HepG2 (cell line): ENCODE data around the gene NLGN4X. TPM values are rescaled to one million over a fixed set of nuclear protein-coding genes. Genes with fewer than 3 reads are reported as not detected.

Source experiments
- ATAC-seq: fragments of 200-7000 bp; cut with Tn5 transposase; 3 replicates; pipeline ENCODE4 v1.9.1; 2020; ENCODE audit warnings: mild to moderate bottlenecking, moderate library complexity
- BruUV-seq: library from RNA; stranded (reverse); fragments of 400-500 nt; replicated peaks from 2 replicates; lab custom pipeline; 2021; lab: Mats Ljungman, UMichigan
- CTCF ChIA-PET: fragments of 300-600 bp; formaldehyde crosslinking; extraction: SDS; loops from one replicate; lab custom pipeline; 2021; ENCODE audit warnings: low total read pairs, inconsistent platforms, low intra/inter-chr PET ratio; lab: Yijun Ruan, JAX
- POLR2A ChIA-PET: fragments of 350-600 bp; sonication (Branson Sonifier 250); formaldehyde crosslinking; loops from one replicate; lab custom pipeline; 2020; ENCODE audit warnings: antibody characterized with exemption, inconsistent platforms; lab: Yijun Ruan, JAX
- DNase-seq: peaks from one replicate; pipeline ENCODE4 v3.0.0-alpha.2; 2015; ENCODE audit warnings: low spot score
- FAIRE-seq: peaks from 3 replicates; lab custom pipeline; 2011; peaks lifted over from hg19 to GRCh38; lab: Jason Lieb, UNC
- H2AFZ ChIP-seq: one replicate; pipeline ENCODE4 v1.6.1; 2011; ENCODE audit warnings: low read length, inconsistent platforms
- H3K27ac ChIP-seq: fragments of 300-600 bp; 3 replicates; pipeline ENCODE4 v1.8.0; 2011; ENCODE audit warnings: mixed run types, mild to moderate bottlenecking, mixed read lengths, low read length, inconsistent platforms; ENCODE audit not compliant: insufficient read depth; ENCODE audit errors: extremely low read length
- H3K27me3 ChIP-seq, 2 experiments: fragments of 200-600 bp in 1 of 2; 2 replicates in 1 of 2; 3 replicates in 1 of 2; pipeline versions ENCODE4 v1.6.0 to v1.8.0; 2011; ENCODE audit warnings: low read length in 2 of 2, mild to moderate bottlenecking in 2 of 2, moderate library complexity in 2 of 2, inconsistent platforms in 1 of 2; ENCODE audit not compliant: insufficient read depth in 2 of 2, control insufficient read depth in 1 of 2
- H3K36me3 ChIP-seq, 2 experiments: fragments of 200-600 bp in 1 of 2; replicated peaks in 1 of 2; 2 replicates in 1 of 2; 3 replicates in 1 of 2; pipeline versions ENCODE4 v1.5.1 to v1.8.0; 2011; ENCODE audit warnings: low read length in 2 of 2, inconsistent platforms in 1 of 2; ENCODE audit not compliant: insufficient read depth in 2 of 2, control insufficient read depth in 1 of 2
- H3K4me1 ChIP-seq: 2 replicates; pipeline ENCODE4 v1.5.1; 2012; ENCODE audit warnings: low read length, inconsistent platforms; ENCODE audit not compliant: insufficient read depth
- H3K4me2 ChIP-seq: 2 replicates; pipeline ENCODE4 v1.6.0; 2011; ENCODE audit warnings: low read depth, low read length, inconsistent platforms
- H3K4me3 ChIP-seq, 3 experiments: fragments of 200-600 bp in 1 of 3; sonication (generic), shearing (Covaris generic) in 1 of 3; replicated peaks in 1 of 3; 2 replicates each; pipeline ENCODE4 v1.5.1; 2011 to 2016; ENCODE audit warnings: low read length in 3 of 3, inconsistent platforms in 2 of 3, low read depth in 2 of 3, mild to moderate bottlenecking in 2 of 3, control low read depth in 1 of 3, mixed read lengths in 1 of 3; ENCODE audit not compliant: insufficient read depth in 1 of 3
- H3K79me2 ChIP-seq: one replicate; pipeline ENCODE4 v1.6.1; 2011; ENCODE audit warnings: low read length, inconsistent platforms; ENCODE audit not compliant: insufficient read depth
- H3K9ac ChIP-seq: 2 replicates; pipeline ENCODE4 v1.6.0; 2011; ENCODE audit warnings: mild to moderate bottlenecking, low read depth, low read length, inconsistent platforms; ENCODE audit not compliant: insufficient read depth
- H3K9me3 ChIP-seq: 2 replicates; pipeline ENCODE4 v1.5.1; 2012; ENCODE audit warnings: mild to moderate bottlenecking, low read length
- H4K20me1 ChIP-seq: 2 replicates; pipeline ENCODE4 v1.6.0; 2011; ENCODE audit warnings: inconsistent platforms, mild to moderate bottlenecking, low read length, moderate library complexity; ENCODE audit not compliant: insufficient read depth
- AHR ChIP-seq: IDR thresholded peaks from 2 replicates; pipeline ENCODE4 v1.6.1; 2018; ENCODE audit warnings: missing genetic modification reagents, missing compliant biosample characterization
- CENPBD1 ChIP-seq: sonication (generic); formaldehyde crosslinking; IDR thresholded peaks from 2 replicates; pipeline ENCODE4 v1.8.0; 2022; ENCODE audit warnings: missing genetic modification reagents, low read depth, mild to moderate bottlenecking, borderline replicate concordance
- ISL2 ChIP-seq: sonication (generic); formaldehyde crosslinking; IDR thresholded peaks from 2 replicates; pipeline ENCODE4 v1.5.0; 2020; ENCODE audit warnings: missing genetic modification reagents
- JUND ChIP-seq: sonication (generic); formaldehyde crosslinking; IDR thresholded peaks from 2 replicates; pipeline ENCODE4 v1.8.0; 2022; ENCODE audit warnings: mild to moderate bottlenecking, missing genetic modification reagents
- PHB2 ChIP-seq: fragments of 450-650 bp; IDR thresholded peaks from 2 replicates; pipeline ENCODE4 v1.6.1; 2018; ENCODE audit not compliant: partially characterized antibody
- TEAD2 ChIP-seq: sonication (generic); formaldehyde crosslinking; IDR thresholded peaks from 2 replicates; pipeline ENCODE4 v1.9.0; 2021; ENCODE audit warnings: missing genetic modification reagents
- ZNF10 ChIP-seq: sonication (generic); formaldehyde crosslinking; IDR thresholded peaks from 2 replicates; pipeline ENCODE4 v1.4.0; 2020; ENCODE audit warnings: mild to moderate bottlenecking, low read depth, missing genetic modification reagents, borderline replicate concordance
- ZNF432 ChIP-seq: sonication (generic); formaldehyde crosslinking; IDR thresholded peaks from 2 replicates; pipeline ENCODE4 v1.5.0; 2020; ENCODE audit warnings: missing genetic modification reagents, mild to moderate bottlenecking, borderline replicate concordance
- ZNF576 ChIP-seq: sonication (generic); formaldehyde crosslinking; IDR thresholded peaks from 2 replicates; pipeline ENCODE4 v1.4.0; 2020; ENCODE audit warnings: mild to moderate bottlenecking, missing genetic modification reagents
- ZNF598 ChIP-seq: sonication (generic); formaldehyde crosslinking; IDR thresholded peaks from 2 replicates; pipeline ENCODE4 v1.5.1; 2020; ENCODE audit warnings: mild to moderate bottlenecking, missing genetic modification reagents, borderline replicate concordance
- WGBS: methylation state at CpG from one replicate; pipeline ENCODE4 v1.1.6; 2017; ENCODE audit warnings: low lambda C conversion rate; 5-methylcytosine and 5-hydroxymethylcytosine counted together
- in situ Hi-C: cut with HindIII; loops from 2 replicates; pipeline ENCODE4 v1.10.0; 2017; ENCODE audit warnings: low pct_unique_long_range_greater_than_20kb; ENCODE audit not compliant: extremely low pct_ligation_motif_present
- intact Hi-C: fragments of 100-400 bp; cut with micrococcal nuclease; formaldehyde crosslinking; loops from one replicate; pipeline ENCODE4 v1.10.0; 2022; ENCODE audit not compliant: unreplicated experiment
- polyA plus RNA-seq, 8 experiments: library from polyadenylated mRNA; depleted of rRNA in 3 of 8; stranded (reverse) in 7 of 8; unstranded in 1 of 8; fragments of >200 nt; fragmentation: Illumina TruSeq in 4 of 8; extraction: Trizol in 4 of 8; gene quantifications; 2 replicates each; pipeline versions ENCODE4 v1.2.1 to v1.2.3, GENCODE V29; 2011 to 2016; ENCODE audit warnings: low read depth in 4 of 8, missing spikeins in 1 of 8, mixed read lengths in 1 of 8; ENCODE audit not compliant: insufficient read depth in 1 of 8
- total RNA-seq, 5 experiments: library from RNA; depleted of rRNA; stranded (reverse); fragments of >200 nt; fragmentation: Illumina TruSeq; extraction: Trizol; gene quantifications; 2 replicates each; pipeline ENCODE4 v1.2.3, GENCODE V29; 2016; ENCODE audit warnings: low read depth in 1 of 5
- TF ChIP-seq, protein P1 (sequence below), 2 experiments: fragments of 450-650 bp in 1 of 2; sonication (generic) in 1 of 2; formaldehyde crosslinking in 1 of 2; IDR thresholded peaks; 2 replicates each; pipeline versions ENCODE4 v1.6.1 to v1.8.0; 2016 to 2022; ENCODE audit warnings: antibody characterized with exemption in 1 of 2, mild to moderate bottlenecking in 1 of 2, missing genetic modification reagents in 1 of 2

Gene NLGN4X
- total and polyA plus RNA-seq, 2 of the 13 experiments (the other 11 are each of a cell fraction or from before 2014, with no cell fraction given) = not detected

DNA sequence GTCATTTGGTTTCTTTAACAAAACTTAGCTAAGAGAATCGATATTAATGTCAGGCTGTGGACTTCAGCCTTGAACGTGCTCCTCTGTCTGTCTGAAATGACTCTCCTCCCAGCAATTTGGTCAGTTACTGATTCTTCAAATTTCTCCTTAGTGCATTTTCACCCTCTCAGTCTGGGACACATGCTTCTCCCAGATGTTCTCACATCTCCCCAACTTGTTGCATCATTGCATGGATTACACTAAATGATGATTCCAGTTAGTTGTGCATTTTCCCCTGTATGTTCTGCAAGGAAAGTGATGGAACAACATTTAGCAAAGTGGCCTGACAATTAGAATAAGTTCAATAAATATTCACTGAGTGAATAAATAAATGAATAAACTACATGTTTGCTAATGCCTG lies 94.4 kb downstream of the NLGN4X start:
- intact Hi-C loops = no loop called here
- no TSS peak for BruUV-seq
- H3K4me3 ChIP-seq = no peak overlapping the region
- no peak for FAIRE-seq
- no peaks in the 10 kb centered on the region for H3K4me1 ChIP-seq
- no peak for DNase-seq
- peaks cover 11% of the 10 kb centered on the region for H3K9me3 ChIP-seq
- H3K79me2 ChIP-seq = no peaks in the 10 kb centered on the region
- H4K20me1 ChIP-seq = no peaks in the 10 kb centered on the region
- no peak overlapping the region for H3K9ac ChIP-seq
- 0% methylated on average over 2 of the region's 2 CpGs for WGBS
- no peaks in the 10 kb centered on the region for H3K27me3 ChIP-seq
- ChIA-PET CTCF (no interaction called here), POLR2A (no interaction called here)
- no peak overlapping the region for H3K27ac ChIP-seq
- no peak overlapping the region for H2AFZ ChIP-seq
- in situ Hi-C loops = no loop called here
- no peak overlapping the region for H3K4me2 ChIP-seq
- H3K36me3 ChIP-seq = no peaks in the 10 kb centered on the region
- no peak for ATAC-seq
- no peak for TF ChIP-seq ZNF10 (CRISPR knock-in tag)
- TF ChIP-seq AHR (CRISPR knock-in tag) = no peak
- no peak for TF ChIP-seq ZNF576 (CRISPR knock-in tag)
- TF ChIP-seq PHB2 = no peak
- no peak for TF ChIP-seq ZNF598 (CRISPR knock-in tag)
- TF ChIP-seq TEAD2 (CRISPR knock-in tag) = no peak
- no peak for TF ChIP-seq CENPBD1 (CRISPR knock-in tag)
- TF ChIP-seq, protein P1, sequence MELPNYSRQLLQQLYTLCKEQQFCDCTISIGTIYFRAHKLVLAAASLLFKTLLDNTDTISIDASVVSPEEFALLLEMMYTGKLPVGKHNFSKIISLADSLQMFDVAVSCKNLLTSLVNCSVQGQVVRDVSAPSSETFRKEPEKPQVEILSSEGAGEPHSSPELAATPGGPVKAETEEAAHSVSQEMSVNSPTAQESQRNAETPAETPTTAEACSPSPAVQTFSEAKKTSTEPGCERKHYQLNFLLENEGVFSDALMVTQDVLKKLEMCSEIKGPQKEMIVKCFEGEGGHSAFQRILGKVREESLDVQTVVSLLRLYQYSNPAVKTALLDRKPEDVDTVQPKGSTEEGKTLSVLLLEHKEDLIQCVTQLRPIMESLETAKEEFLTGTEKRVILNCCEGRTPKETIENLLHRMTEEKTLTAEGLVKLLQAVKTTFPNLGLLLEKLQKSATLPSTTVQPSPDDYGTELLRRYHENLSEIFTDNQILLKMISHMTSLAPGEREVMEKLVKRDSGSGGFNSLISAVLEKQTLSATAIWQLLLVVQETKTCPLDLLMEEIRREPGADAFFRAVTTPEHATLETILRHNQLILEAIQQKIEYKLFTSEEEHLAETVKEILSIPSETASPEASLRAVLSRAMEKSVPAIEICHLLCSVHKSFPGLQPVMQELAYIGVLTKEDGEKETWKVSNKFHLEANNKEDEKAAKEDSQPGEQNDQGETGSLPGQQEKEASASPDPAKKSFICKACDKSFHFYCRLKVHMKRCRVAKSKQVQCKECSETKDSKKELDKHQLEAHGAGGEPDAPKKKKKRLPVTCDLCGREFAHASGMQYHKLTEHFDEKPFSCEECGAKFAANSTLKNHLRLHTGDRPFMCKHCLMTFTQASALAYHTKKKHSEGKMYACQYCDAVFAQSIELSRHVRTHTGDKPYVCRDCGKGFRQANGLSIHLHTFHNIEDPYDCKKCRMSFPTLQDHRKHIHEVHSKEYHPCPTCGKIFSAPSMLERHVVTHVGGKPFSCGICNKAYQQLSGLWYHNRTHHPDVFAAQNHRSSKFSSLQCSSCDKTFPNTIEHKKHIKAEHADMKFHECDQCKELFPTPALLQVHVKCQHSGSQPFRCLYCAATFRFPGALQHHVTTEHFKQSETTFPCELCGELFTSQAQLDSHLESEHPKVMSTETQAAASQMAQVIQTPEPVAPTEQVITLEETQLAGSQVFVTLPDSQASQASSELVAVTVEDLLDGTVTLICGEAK (IDR thresholded peaks at IDR 0.05) = no peak
- TF ChIP-seq, protein P1 (CRISPR knock-in tag; IDR thresholded peaks at IDR 0.05) = no peak
- TF ChIP-seq JUND (CRISPR knock-in tag) = no peak
- no peak for TF ChIP-seq ISL2 (CRISPR knock-in tag)
- no peak for TF ChIP-seq ZNF432 (CRISPR knock-in tag)
